GM12892 (cell line): ENCODE measurements around the gene PPIG.

Source experiments
- POLR2A ChIP-seq: IDR thresholded peaks from 2 replicates; pipeline ENCODE4 v1.6.1; 2011; ENCODE audit warnings: low read depth, low read length, control low read depth
- POLR2AphosphoS5 ChIP-seq: IDR thresholded peaks from 2 replicates; pipeline ENCODE4 v1.6.1; 2011; ENCODE audit warnings: low read depth, low read length, control low read depth
- TAF1 ChIP-seq: IDR thresholded peaks from 2 replicates; pipeline ENCODE4 v1.6.1; 2011; ENCODE audit warnings: low read depth, mild to moderate bottlenecking, control low read depth, low read length, borderline replicate concordance

GRCh38 chr2:169561364-169561763 is 22.8 kb upstream of the PPIG start:
- TF ChIP-seq POLR2A (no peak), POLR2AphosphoS5 (no peak), TAF1 (no peak)
